Measurements from ENCODE around the gene KRTAP9-7.
A peak's percentile ranks its signal among the peaks of the same experiment; 100 is the strongest.

Gene KRTAP9-7

GRCh38 chr17:41315204-41315794, 39.8 kb downstream of the KRTAP9-7 start, which contains the start of gene KRTAP17-1:
TSS of gene KRTAP17-1 (minus strand) at chr17:41315710. CDS start at chr17:41315650, 60 bp downstream.
- Histone ChIP-seq H3K9me3 (replicated peaks in 1 of 11) (peaks cover 8 to 17% (median 13%) of the 10 kb centered on the region in 11 experiments), H3K4me1 (no peaks in the 10 kb centered on the region), H4K20me1 (no peaks in the 10 kb centered on the region), H3K4me2 (no peak within 1 kb of the TSS), H3K9ac (no peak within 1 kb of the TSS), H3K36me3 (no peaks in the 10 kb centered on the region; a peak in 1 of 22 replicates), H3K27me3 (no peaks in the 10 kb centered on the region), H3K4me3 (no peak within 1 kb of the TSS), H3K27ac (no peak within 1 kb of the TSS)
- TF ChIP-seq Cebpa-rat (IDR thresholded peaks at IDR 0.05), result no peak

GRCh38 chr17:41315814-41316445, 40.4 kb downstream of the KRTAP9-7 start:
- no peak overlapping the region for H3K4me3 ChIP-seq
- H3K36me3 ChIP-seq, result no peaks in the 10 kb centered on the region; a peak in 1 of 22 replicates
- no peaks in the 10 kb centered on the region for H3K27me3 ChIP-seq
- H3K27ac ChIP-seq, result no peak overlapping the region
- no peak for TF ChIP-seq Cebpa-rat (IDR thresholded peaks at IDR 0.05)
- peaks cover 14 to 23% (median 18%) of the 10 kb centered on the region in 11 experiments for H3K9me3 ChIP-seq (replicated peaks in 1 of 11)
- H3K4me2 ChIP-seq, result no peak overlapping the region
- H4K20me1 ChIP-seq, result no peaks in the 10 kb centered on the region
- no peaks in the 10 kb centered on the region for H3K4me1 ChIP-seq
- no peak overlapping the region for H3K9ac ChIP-seq

GRCh38 chr17:41318231-41318630, 42.7 kb downstream of the KRTAP9-7 start:
- Histone ChIP-seq H4K20me1 (no peaks in the 10 kb centered on the region), H3K4me1 (no peaks in the 10 kb centered on the region), H3K36me3 (no peaks in the 10 kb centered on the region; a peak in 1 of 22 replicates), H3K4me3 (no peak overlapping the region), H3K27me3 (no peaks in the 10 kb centered on the region), H3K27ac (no peak overlapping the region), H3K9me3 (replicated peaks in 1 of 11) (peaks cover 14 to 23% (median 18%) of the 10 kb centered on the region in 11 experiments), H3K9ac (no peak overlapping the region), H3K4me2 (no peak overlapping the region)
- TF ChIP-seq Cebpa-rat (IDR thresholded peaks at IDR 0.05), result no peak

- no peak overlapping the region for H3K9ac ChIP-seq
- H4K20me1 ChIP-seq, result no peaks in the 10 kb centered on the region
- H3K36me3 ChIP-seq, result no peaks in the 10 kb centered on the region; a peak in 1 of 22 replicates
- no peaks in the 10 kb centered on the region for H3K27me3 ChIP-seq
- no peak for TF ChIP-seq Cebpa-rat (IDR thresholded peaks at IDR 0.05)
- H3K4me3 ChIP-seq, result no peak overlapping the region
- H3K27ac ChIP-seq, result no peak overlapping the region
- peaks cover 14 to 23% (median 18%) of the 10 kb centered on the region in 11 experiments for H3K9me3 ChIP-seq (replicated peaks in 1 of 11)
- H3K4me2 ChIP-seq, result no peak overlapping the region
- H3K4me1 ChIP-seq, result peaks cover 7 to 17% (median 12%) of the 10 kb centered on the region in 10 experiments; a peak in 18 of 20 replicates
These were observed 46.8 kb downstream of the KRTAP9-7 start for GRCh38 chr17:41322094-41322902.

- Histone ChIP-seq H4K20me1 (no peaks in the 10 kb centered on the region), H3K4me1 (peaks cover 9 to 19% (median 14%) of the 10 kb centered on the region in 10 experiments; a peak in 18 of 20 replicates), H3K9me3 (replicated peaks in 1 of 11) (peaks cover 14 to 22% (median 18%) of the 10 kb centered on the region in 11 experiments), H3K27me3 (no peaks in the 10 kb centered on the region), H3K27ac (0 out of 22 replicates have a peak overlapping the region, but pooled peaks of 1 of the 11 experiments have one; percentile 8), H3K4me2 (no peak overlapping the region), H3K9ac (peak overlapping the region in 1 of 11 experiments; percentile 13; a peak in 2 of 22 replicates), H3K4me3 (no peak overlapping the region), H3K36me3 (no peaks in the 10 kb centered on the region; a peak in 1 of 22 replicates)
- TF ChIP-seq Cebpa-rat (IDR thresholded peaks at IDR 0.05), result no peak
These were observed 47.7 kb downstream of the KRTAP9-7 start for GRCh38 chr17:41322903-41323895.

- Histone ChIP-seq H3K36me3 (no peaks in the 10 kb centered on the region; a peak in 1 of 22 replicates), H3K4me2 (no peak overlapping the region), H3K27ac (no peak overlapping the region), H3K4me3 (no peak overlapping the region), H4K20me1 (no peaks in the 10 kb centered on the region), H3K27me3 (no peaks in the 10 kb centered on the region), H3K4me1 (peaks cover 9 to 19% (median 14%) of the 10 kb centered on the region in 10 experiments; a peak in 18 of 20 replicates), H3K9ac (no peak overlapping the region), H3K9me3 (replicated peaks in 1 of 11) (peaks cover 13 to 15% (median 14%) of the 10 kb centered on the region in 11 experiments)
- TF ChIP-seq Cebpa-rat (IDR thresholded peaks at IDR 0.05), result no peak
These were observed 48.9 kb downstream of the KRTAP9-7 start for GRCh38 chr17:41324180-41325075.

- peaks cover 9 to 19% (median 14%) of the 10 kb centered on the region in 10 experiments; a peak in 18 of 20 replicates for H3K4me1 ChIP-seq
- H3K27me3 ChIP-seq, result no peaks in the 10 kb centered on the region
- no peaks in the 10 kb centered on the region; a peak in 1 of 22 replicates for H3K36me3 ChIP-seq
- no peak for TF ChIP-seq Cebpa-rat (IDR thresholded peaks at IDR 0.05)
- no peaks in the 10 kb centered on the region for H4K20me1 ChIP-seq
- no peak overlapping the region for H3K9ac ChIP-seq
- H3K9me3 ChIP-seq (replicated peaks in 1 of 11), result peaks cover 6 to 8% (median 8%) of the 10 kb centered on the region in 11 experiments
- no peak overlapping the region for H3K4me2 ChIP-seq
- no peak overlapping the region for H3K27ac ChIP-seq
- no peak overlapping the region for H3K4me3 ChIP-seq
These were observed 49.6 kb downstream of the KRTAP9-7 start for GRCh38 chr17:41325126-41325525.

Measured in BLaER1 treated with 17β-estradiol and CSF1 and Interleukin-3, amounts not matched to agents 10 nM and 100 nM (cell line).